HT1080 (cell line): ENCODE results near the gene SIGLEC10. TPM values are rescaled to one million over a fixed set of nuclear protein-coding genes. Genes with fewer than 3 reads are reported as not detected.
A peak's percentile ranks its signal among the peaks of the same experiment; 100 is the strongest.

ENCODE experiments used
- DNase-seq: peaks from one replicate; pipeline ENCODE4 v3.0.0-alpha.2; 2015; ENCODE audit warnings: low read depth
- total RNA-seq: library from RNA; depleted of rRNA; stranded (reverse); fragments of >200 nt; shearing (Covaris generic); gene quantifications from 2 replicates; pipeline ENCODE4 v1.2.3, GENCODE V29; 2014

SIGLEC10 gene
- total RNA-seq, 1 experiment from 2014 or later, result not detected

DNA sequence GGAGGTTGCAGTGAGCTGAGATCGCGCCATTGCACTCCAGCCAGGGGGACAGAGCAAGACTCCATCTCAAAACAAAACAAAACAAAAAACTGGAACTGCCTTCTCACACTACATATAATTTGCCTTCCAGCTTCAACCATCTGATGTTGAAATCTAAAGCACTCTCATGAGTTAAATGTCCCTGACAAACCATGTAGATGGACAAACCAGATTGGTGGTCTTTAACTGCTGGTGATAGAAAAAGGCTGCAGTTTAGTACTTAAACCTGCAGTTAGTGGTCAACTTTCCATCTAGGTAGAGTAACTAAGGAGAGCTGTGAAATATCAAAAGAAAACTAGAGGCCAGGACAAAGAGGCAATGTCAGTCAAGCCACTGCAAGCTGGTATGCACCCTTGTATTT is 21.3 kb downstream of the SIGLEC10 start:
- DNase-seq, result no peak

DNA sequence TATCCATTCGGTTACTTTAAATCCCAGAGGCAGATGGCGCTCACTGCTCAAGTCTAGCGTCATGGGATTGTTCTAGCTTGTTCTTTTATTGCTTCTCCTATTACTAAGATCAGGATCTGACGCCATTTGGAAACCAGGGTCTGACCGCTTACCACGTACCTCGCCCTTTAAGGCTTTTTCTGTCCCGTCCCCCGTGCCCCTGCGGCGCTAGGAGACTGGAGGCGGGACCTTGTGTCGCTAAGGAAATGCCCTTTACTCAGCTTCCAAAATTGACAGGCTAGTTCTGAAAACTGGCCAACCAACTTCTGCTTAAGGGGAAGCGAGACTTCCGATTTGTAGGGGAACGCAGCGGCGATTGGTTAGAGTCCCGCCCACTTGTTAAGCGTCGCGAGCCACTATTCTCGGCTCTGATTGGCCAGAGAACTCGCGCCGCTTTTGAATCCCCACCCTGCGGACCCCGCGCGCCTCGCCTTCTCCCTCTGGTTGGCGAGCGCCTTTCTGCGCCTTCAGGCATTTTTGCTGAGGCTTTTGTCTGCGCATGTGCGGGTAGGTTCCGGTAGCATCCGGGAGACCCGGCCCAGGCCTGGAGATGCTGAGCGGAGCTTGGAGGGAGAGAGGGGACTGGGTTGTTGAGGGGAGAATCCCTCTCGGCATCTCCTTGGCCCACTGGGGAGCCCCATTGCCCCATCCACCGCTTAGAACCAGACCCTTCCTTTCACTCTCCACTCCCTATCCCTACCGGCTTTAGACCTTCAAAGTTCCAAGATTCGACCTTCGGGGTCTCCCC is 23.2 kb downstream of the SIGLEC10 start:
- peak; percentile 99 for DNase-seq

DNA sequence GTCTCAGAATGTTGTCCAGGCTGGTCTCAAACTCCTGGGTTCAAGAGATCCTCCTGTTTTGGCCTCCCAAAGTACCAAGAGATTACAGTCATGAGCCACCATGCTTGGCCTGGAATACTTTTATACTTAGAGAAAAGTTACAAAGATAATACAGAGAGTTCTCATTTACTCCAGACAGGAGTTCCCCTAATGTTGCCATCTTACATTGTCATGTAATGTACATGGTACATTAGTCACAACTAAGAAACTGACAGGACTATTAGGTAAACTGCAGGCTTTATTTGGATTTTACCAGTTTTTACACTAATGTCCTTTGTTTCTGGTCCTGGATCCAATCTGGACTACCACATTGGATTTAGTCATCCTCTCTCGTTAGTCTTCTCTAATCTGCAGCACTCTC is 24.7 kb downstream of the SIGLEC10 start:
- no peak for DNase-seq

- no peak for DNase-seq
Observed at GRCh38 chr19:51391073-51391611, 26.3 kb downstream of the SIGLEC10 start.

GRCh38 chr19:51389143-51389542 is 28.3 kb downstream of the SIGLEC10 start:
- DNase-seq, result no peak

GRCh38 chr19:51387924-51388389 is 29.5 kb downstream of the SIGLEC10 start, which contains the start of gene LIM2:
Gene LIM2 (minus strand): TSS chr19:51387974. CDS start chr19:51387443, 531 bp downstream.
- no peak for DNase-seq

DNA sequence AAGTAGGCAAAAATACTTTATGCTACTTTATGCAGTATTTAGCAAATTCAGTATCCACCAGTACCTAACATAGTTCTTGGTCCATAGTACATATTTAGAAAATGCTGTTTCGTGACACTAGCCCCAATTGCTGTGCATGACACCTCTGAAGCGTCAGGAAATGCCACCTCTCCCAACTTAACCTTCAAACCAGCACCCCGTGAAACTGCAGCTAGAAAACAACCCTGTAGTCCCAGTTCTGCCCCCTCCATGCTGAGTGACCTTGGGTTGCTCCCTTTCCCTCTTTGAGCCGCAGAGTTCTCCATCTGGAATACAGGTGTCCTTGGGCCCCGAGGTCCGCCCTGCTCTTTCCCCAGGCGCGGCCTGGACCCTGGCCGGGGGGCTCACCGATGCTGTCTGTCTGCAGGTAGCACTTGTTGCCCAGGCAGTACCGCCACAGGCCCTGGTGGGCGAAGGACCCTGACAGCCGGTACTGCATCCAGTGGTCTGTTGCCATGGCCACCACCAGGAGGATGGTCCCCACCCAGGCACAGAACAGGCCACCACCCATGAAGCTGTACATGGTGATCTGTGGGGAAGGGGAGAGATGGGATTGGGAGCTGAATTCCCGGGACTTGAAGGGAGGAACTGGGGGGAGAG is 30.4 kb downstream of the SIGLEC10 start:
- DNase-seq, result no peak

GRCh38 chr19:51382004-51382403 is 35.4 kb downstream of the SIGLEC10 start:
- no peak for DNase-seq

- DNase-seq, result no peak
Observed at GRCh38 chr19:51380379-51380778, 37.1 kb downstream of the SIGLEC10 start.

DNA sequence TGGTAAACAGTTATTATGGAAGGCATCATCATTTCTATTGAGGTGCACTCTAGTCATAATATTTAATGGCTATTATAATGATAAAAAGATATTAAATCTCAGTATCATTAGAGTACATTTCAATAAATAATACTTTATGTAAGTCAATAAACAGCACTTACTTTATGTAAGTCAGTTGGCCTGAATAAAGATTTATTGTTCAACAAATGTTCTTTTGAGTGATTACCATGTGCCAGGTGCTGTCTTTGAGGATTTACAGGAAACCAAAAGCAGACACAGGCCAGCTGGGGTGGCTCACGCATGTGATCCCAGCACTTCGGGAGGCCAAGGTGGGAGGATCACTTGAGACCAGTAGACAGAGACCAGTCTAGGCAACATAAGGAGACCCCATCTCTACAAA is 40.0 kb downstream of the SIGLEC10 start:
- no peak for DNase-seq

GRCh38 chr19:51375504-51376221 is 41.8 kb downstream of the SIGLEC10 start:
- DNase-seq, result no peak

DNA sequence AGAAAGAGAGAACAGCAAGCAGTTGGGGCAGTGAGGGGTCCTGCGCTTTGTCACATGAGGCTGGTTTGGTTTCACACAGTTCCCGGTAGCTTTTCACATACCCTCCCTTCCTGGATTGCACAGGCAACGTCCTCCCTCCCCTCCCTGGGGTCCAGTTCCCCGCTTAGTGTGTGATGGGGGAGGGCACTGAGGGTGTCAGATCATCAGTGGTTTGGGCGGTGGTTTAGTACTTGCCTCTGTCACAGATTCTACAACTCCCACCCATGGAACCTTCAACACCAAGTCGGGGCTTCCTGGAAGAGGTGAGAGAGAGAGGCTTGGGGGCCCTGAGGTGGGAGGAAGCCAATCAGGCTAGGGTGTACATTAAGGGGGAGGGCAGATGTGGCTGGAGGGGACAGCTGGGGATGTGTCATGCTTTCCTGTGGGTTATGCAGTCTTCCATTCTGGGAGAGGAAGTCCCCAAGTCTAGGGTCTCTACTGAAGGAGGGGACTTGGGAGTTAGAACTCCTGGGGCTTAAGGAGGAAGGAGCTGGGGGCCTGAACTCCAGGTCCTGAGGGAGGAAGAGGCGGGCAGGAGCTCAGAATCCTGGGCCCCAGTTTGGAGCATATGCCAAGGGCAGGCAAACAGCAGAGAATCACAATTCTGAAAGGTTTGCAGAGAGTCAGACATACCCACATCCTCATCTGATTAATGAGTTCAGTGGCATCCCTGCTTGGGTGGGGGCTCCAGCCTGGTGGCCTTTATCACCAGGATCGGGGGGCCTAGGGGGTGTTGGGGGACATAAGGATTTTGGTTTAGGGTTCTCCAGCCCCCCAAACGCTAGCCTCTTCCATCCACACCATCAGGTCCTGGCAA is 44.6 kb downstream of the SIGLEC10 start, which contains the start of gene NKG7:
Gene NKG7 (minus strand): TSS at position 6 of the 856 bp plus-strand sequence. CDS start 119 bp downstream, outside the sequence.
- no peak for DNase-seq

DNA sequence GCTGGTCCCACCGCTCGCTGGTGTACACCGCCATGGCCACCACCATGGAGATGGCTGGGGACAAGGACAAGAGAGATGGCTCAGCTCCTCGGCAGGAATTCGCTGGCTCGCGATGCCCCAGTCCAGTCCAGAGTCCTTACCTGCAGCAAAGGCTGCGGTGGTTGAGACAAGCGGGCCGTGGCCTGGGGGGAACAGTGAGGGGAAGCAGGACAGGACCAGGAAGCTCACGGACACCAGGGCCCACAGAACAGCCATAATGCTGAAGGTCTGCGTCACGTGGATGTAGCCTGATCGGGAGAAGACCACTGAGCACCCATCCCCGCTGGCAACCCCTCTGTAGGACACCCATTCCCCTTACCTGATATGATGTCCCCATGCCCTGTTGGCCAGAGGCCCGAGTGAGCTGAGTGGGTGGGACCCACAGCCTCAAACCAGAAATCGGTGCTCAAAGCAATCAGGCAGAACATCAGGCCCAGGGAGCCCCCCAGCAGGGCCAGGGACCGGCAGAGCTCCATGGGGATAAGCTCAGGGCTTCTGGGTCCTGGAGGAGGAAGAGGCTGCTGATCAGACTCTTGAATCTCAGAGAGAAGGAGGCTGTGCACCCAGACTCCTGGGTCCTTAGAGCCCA is 45.3 kb downstream of the SIGLEC10 start:
- DNase-seq, result no peak

DNA sequence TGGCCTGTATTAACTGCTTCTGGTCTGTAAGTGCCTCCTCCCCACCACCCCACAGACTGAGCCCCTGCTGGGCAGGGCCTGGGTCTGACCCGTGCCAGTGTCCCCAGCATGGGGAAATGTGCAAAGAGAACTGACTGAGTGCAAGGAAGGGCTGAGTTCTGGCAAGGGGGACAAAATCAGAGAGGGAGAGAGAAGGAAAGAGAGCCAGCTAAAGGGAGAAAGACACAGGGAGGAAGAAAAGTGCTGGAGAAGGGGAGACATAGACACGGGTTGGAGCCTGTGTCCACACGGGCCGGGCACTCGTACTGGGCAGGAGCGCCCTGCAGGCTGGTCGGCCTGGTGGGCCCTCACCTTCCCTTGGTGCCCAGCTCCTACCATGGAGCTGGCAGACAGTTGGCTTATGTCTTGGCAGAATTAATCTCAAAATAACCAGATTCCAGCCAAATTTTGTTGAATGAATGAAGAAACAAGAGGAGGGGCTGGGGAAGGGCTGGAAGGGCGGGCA is 46.2 kb downstream of the SIGLEC10 start:
- no peak for DNase-seq

DNA sequence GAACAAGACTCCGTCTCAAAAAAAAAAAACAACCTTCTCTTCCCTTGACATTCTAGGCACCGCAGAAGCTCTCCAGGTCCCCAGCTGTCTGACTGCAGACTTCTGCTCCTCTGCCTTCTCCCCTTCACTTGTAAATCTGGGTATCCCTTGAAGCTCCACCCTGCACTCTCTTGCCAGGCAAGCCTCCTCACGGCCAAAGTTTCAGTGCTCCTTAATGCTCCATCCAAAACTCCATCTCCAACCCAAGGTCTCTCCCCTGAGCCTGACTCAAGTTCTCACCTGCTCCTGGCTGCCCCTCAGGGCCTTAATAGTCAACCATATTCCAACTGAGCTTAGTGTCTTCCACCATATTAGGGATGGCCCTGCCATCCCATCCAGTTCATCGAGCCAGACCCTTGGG is 47.2 kb downstream of the SIGLEC10 start:
- DNase-seq, result no peak

GRCh38 chr19:51368366-51369282 is 48.8 kb downstream of the SIGLEC10 start, which contains the start of gene CLDND2:
Gene CLDND2 (minus strand): TSS chr19:51369003. CDS start chr19:51368577, 426 bp downstream.
- DNase-seq, result no peak

GRCh38 chr19:51367565-51368365 is 49.7 kb downstream of the SIGLEC10 start:
- peak; percentile 98 for DNase-seq

- DNase-seq, result no peak
Observed at GRCh38 chr19:51367255-51367564, 50.2 kb downstream of the SIGLEC10 start.
